IMR-90 (cell line): ENCODE results near the gene COL9A3. TPM values are rescaled to one million over a fixed set of nuclear protein-coding genes. Genes with fewer than 3 reads are reported as not detected.

Experiments
- ATAC-seq: fragments of 200-7000 bp; cut with Tn5 transposase; 2 replicates; pipeline ENCODE4 v1.9.1; 2020; ENCODE audit warnings: low read depth, mild to moderate bottlenecking, moderate library complexity
- BruUV-seq: library from RNA; stranded (reverse); fragments of 400-500 nt; replicated peaks from 2 replicates; lab custom pipeline; 2021; lab: Mats Ljungman, UMichigan
- CTCF ChIA-PET: fragments of 300-600 bp; formaldehyde crosslinking; extraction: SDS; loops from one replicate; lab custom pipeline; 2021; ENCODE audit warnings: antibody characterized with exemption; lab: Yijun Ruan, JAX
- POLR2A ChIA-PET: fragments of 300-600 bp; sonication (Branson Sonifier 250); formaldehyde crosslinking; loops from one replicate; lab custom pipeline; 2022; ENCODE audit warnings: antibody characterized with exemption; ENCODE audit not compliant: unreplicated experiment; lab: Charles Lee
- DNase-seq: peaks from one replicate; pipeline ENCODE4 v3.0.0; 2013
- H2AFZ ChIP-seq: replicated peaks from 2 replicates; pipeline ENCODE3; 2013; ENCODE audit warnings: low read length, mild to moderate bottlenecking; ENCODE audit not compliant: poor library complexity
- H2AK5ac ChIP-seq: 2 replicates; pipeline ENCODE4 v1.6.1; 2013; ENCODE audit warnings: low read depth, low read length, inconsistent platforms
- H2AK9ac ChIP-seq: replicated peaks from 2 replicates; pipeline ENCODE3; 2013; ENCODE audit warnings: mild to moderate bottlenecking, low read depth, low read length, moderate library complexity; ENCODE audit not compliant: poor library complexity
- H2BK120ac ChIP-seq: 2 replicates; pipeline ENCODE4 v1.6.1; 2013; ENCODE audit warnings: low read depth, low read length, inconsistent platforms
- H2BK15ac ChIP-seq: 3 replicates; pipeline ENCODE4 v1.6.1; 2013; ENCODE audit warnings: low read depth, low read length, inconsistent platforms
- H2BK20ac ChIP-seq: 2 replicates; pipeline ENCODE4 v1.6.1; 2013; ENCODE audit warnings: low read depth, mild to moderate bottlenecking, inconsistent platforms, low read length, moderate library complexity
- H2BK5ac ChIP-seq: 2 replicates; pipeline ENCODE4 v1.6.1; 2013; ENCODE audit warnings: mild to moderate bottlenecking, low read depth, low read length, inconsistent platforms; ENCODE audit not compliant: poor library complexity, severe bottlenecking
- H3K14ac ChIP-seq: replicated peaks from 2 replicates; pipeline ENCODE4 v1.6.1; 2013; ENCODE audit warnings: low read depth, low read length, inconsistent platforms
- H3K18ac ChIP-seq: 2 replicates; pipeline ENCODE4 v1.6.1; 2013; ENCODE audit warnings: low read depth, low read length, control low read depth
- H3K23ac ChIP-seq: 2 replicates; pipeline ENCODE4 v1.6.1; 2013; ENCODE audit warnings: low read depth, low read length, inconsistent platforms
- H3K27ac ChIP-seq: 2 replicates; pipeline ENCODE4 v1.5.1; 2013; ENCODE audit warnings: mild to moderate bottlenecking, control low read depth, low read length; ENCODE audit not compliant: insufficient read depth
- H3K27me3 ChIP-seq: 2 replicates; pipeline ENCODE4 v1.6.1; 2013; ENCODE audit warnings: low read length; ENCODE audit not compliant: control insufficient read depth, insufficient read depth
- H3K36me3 ChIP-seq: 2 replicates; pipeline ENCODE4 v1.6.1; 2013; ENCODE audit warnings: low read length, mixed read lengths; ENCODE audit not compliant: control insufficient read depth, insufficient read depth
- H3K4ac ChIP-seq: 2 replicates; pipeline ENCODE4 v1.6.1; 2013; ENCODE audit warnings: low read depth, low read length, inconsistent platforms
- H3K4me1 ChIP-seq: 2 replicates; pipeline ENCODE4 v1.6.1; 2013; ENCODE audit warnings: low read length, mixed read lengths; ENCODE audit not compliant: control insufficient read depth, insufficient read depth
- H3K4me2 ChIP-seq: 2 replicates; pipeline ENCODE4 v1.6.1; 2013; ENCODE audit warnings: low read depth, mild to moderate bottlenecking, control low read depth, low read length, moderate library complexity
- H3K4me3 ChIP-seq: 2 replicates; pipeline ENCODE4 v1.5.1; 2013; ENCODE audit warnings: low read depth, mild to moderate bottlenecking, control low read depth, low read length, moderate library complexity; ENCODE audit not compliant: insufficient read depth
- H3K56ac ChIP-seq: 2 replicates; pipeline ENCODE4 v1.6.1; 2013; ENCODE audit warnings: low read length, inconsistent platforms; ENCODE audit not compliant: insufficient read depth; ENCODE audit errors: extremely low read depth
- H3K79me1 ChIP-seq, 2 experiments: 2 replicates each; pipeline ENCODE4 v1.6.1; 2013; ENCODE audit warnings: low read length in 2 of 2, inconsistent platforms in 1 of 2, low read depth in 1 of 2
- H3K9ac ChIP-seq: 2 replicates; pipeline ENCODE4 v1.6.1; 2013; ENCODE audit warnings: low read depth, low read length, control low read depth
- H3K9me1 ChIP-seq: 2 replicates; pipeline ENCODE4 v1.6.1; 2013; ENCODE audit warnings: low read length, inconsistent platforms; ENCODE audit not compliant: insufficient read depth
- H3K9me3 ChIP-seq: 2 replicates; pipeline ENCODE4 v1.6.1; 2013; ENCODE audit warnings: low read length; ENCODE audit not compliant: control insufficient read depth, insufficient read depth
- H4K20me1 ChIP-seq: 2 replicates; pipeline ENCODE4 v1.6.1; 2013; ENCODE audit warnings: low read length, inconsistent platforms; ENCODE audit not compliant: insufficient read depth
- H4K5ac ChIP-seq: 2 replicates; pipeline ENCODE4 v1.6.1; 2013; ENCODE audit warnings: mild to moderate bottlenecking, low read depth, low read length, control low read depth
- H4K8ac ChIP-seq, 2 experiments: 2 replicates each; pipeline ENCODE4 v1.6.1; 2013; ENCODE audit warnings: low read depth in 2 of 2, low read length in 2 of 2, control low read depth in 1 of 2, inconsistent platforms in 1 of 2
- H4K91ac ChIP-seq: 2 replicates; pipeline ENCODE4 v1.6.1; 2013; ENCODE audit warnings: low read depth, low read length, inconsistent platforms; ENCODE audit not compliant: insufficient read depth
- BHLHE40 ChIP-seq: fragments of 150-350 bp; IDR thresholded peaks from 2 replicates; pipeline ENCODE4 v1.6.1; 2016; ENCODE audit warnings: mild to moderate bottlenecking, low read depth, low read length
- CHD1 ChIP-seq: IDR thresholded peaks from 2 replicates; pipeline ENCODE4 v1.6.1; 2012; ENCODE audit warnings: low read depth, low read length, improper control_type of control experiment
- FOS ChIP-seq: fragments of 150-350 bp; IDR thresholded peaks from 2 replicates; pipeline ENCODE4 v1.6.1; 2016; ENCODE audit warnings: low read depth, low read length
- MAFK ChIP-seq: IDR thresholded peaks from 2 replicates; pipeline ENCODE4 v1.6.1; 2012; ENCODE audit warnings: low read depth, low read length, improper control_type of control experiment
- MXI1 ChIP-seq: IDR thresholded peaks from 2 replicates; pipeline ENCODE4 v1.6.1; 2012; ENCODE audit warnings: low read depth, mild to moderate bottlenecking, low read length, moderate library complexity, borderline replicate concordance
- NFE2L2 ChIP-seq: fragments of 150-350 bp; IDR thresholded peaks from 2 replicates; pipeline ENCODE4 v1.6.1; 2016; ENCODE audit warnings: low read depth, mild to moderate bottlenecking, low read length
- POLR2A ChIP-seq: IDR thresholded peaks from 2 replicates; pipeline ENCODE4 v1.6.1; 2012; ENCODE audit warnings: mild to moderate bottlenecking, low read depth, low read length
- WGBS, 2 experiments: methylation state at CpG; one replicate each; pipeline versions ENCODE4 v1.1.5 to v1.1.7; 2013; ENCODE audit warnings: missing lambda C conversion rate in 2 of 2; ENCODE audit not compliant: insufficient read length in 1 of 2; ENCODE audit errors: extremely low coverage in 2 of 2; 5-methylcytosine and 5-hydroxymethylcytosine counted together
- dilution Hi-C: fragments of 300-500 bp; cut with HindIII; formaldehyde crosslinking; loops from one replicate; pipeline ENCODE4 v1.14.3; 2018; ENCODE audit warnings: low sequenced_read_pairs; ENCODE audit not compliant: unreplicated experiment
- in situ Hi-C: fragments of 300-500 bp; cut with MboI; formaldehyde crosslinking; loops from 3 replicates; pipeline ENCODE4 v1.14.3; 2019; ENCODE audit warnings: low sequenced_read_pairs, inconsistent platforms, mixed read lengths
- intact Hi-C: fragments of 100-400 bp; cut with micrococcal nuclease; formaldehyde crosslinking; loops from 2 replicates; pipeline ENCODE4 v1.10.0; 2022
- polyA plus RNA-seq, 3 experiments: library from polyadenylated mRNA; depleted of rRNA; stranded (reverse); fragments of >200 nt; gene quantifications; 2 replicates each; pipeline ENCODE4 v1.2.3, GENCODE V29; 2012; ENCODE audit warnings: low replicate concordance in 1 of 3
- total RNA-seq: library from RNA; depleted of rRNA; stranded (reverse); fragments of >200 nt; gene quantifications from 2 replicates; pipeline ENCODE4 v1.2.3, GENCODE V29; 2012
- TF ChIP-seq, protein P1 (sequence below): fragments of 150-350 bp; IDR thresholded peaks from 2 replicates; pipeline ENCODE4 v1.6.1; 2017; ENCODE audit warnings: mild to moderate bottlenecking, antibody characterized with exemption, low read length, low read depth
- TF ChIP-seq, protein P2 (sequence below): conservative IDR thresholded peaks from 2 replicates; pipeline ENCODE4 v1.5.1; 2012; ENCODE audit warnings: mild to moderate bottlenecking, low read depth, low read length, improper control_type of control experiment

The COL9A3 gene
- total and polyA plus RNA-seq, 2 of the 4 experiments (the other 2 are of a cell fraction): 0.36 to 1.4 TPM

DNA sequence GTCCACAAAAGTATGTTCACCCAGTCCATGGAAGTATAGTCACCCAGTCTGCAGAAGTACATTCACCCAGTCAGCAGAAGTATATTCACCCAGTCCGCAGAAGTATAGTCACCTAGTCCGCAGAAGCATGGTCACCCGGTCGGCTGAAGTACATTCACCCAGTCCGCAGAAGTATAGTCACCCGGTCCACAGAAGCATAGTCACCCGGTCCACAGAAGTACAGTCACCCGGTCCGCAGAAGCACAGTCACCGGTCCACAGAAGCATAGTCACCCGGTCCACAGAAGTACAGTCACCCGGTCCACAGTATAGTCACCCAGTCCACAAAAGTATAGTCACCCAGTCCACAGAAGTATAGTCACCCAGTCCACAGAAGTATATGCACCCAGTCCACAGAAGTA, 36.0 kb downstream of the COL9A3 start:
- dilution Hi-C loops: no loop called here
- peaks cover 27% of the 10 kb centered on the region for H3K36me3 ChIP-seq
- no peak overlapping the region for H4K8ac ChIP-seq
- H3K4me3 ChIP-seq: no peak overlapping the region
- H2BK20ac ChIP-seq: no peak overlapping the region
- H3K14ac ChIP-seq: no peak overlapping the region
- H3K27ac ChIP-seq: no peak overlapping the region
- no peak overlapping the region for H4K5ac ChIP-seq
- no TSS peak for BruUV-seq
- 95% methylated on average over 4 of the region's 12 CpGs; no CpG with 5 or more reads in 1 of the 2 experiments for WGBS, 2 experiments
- ChIA-PET POLR2A (no interaction called here), CTCF (no interaction called here)
- no peak overlapping the region for H3K23ac ChIP-seq
- no peak overlapping the region for H3K18ac ChIP-seq
- no peak overlapping the region for H3K9ac ChIP-seq
- no peak overlapping the region for H2BK15ac ChIP-seq
- no peak overlapping the region for H4K91ac ChIP-seq
- H2BK5ac ChIP-seq: no peak overlapping the region
- no peak overlapping the region for H2AFZ ChIP-seq
- peaks cover 11% of the 10 kb centered on the region for H4K20me1 ChIP-seq
- TF ChIP-seq NFE2L2: no peak
- no peak for TF ChIP-seq FOS
- TF ChIP-seq MAFK: no peak
- TF ChIP-seq, protein P1, sequence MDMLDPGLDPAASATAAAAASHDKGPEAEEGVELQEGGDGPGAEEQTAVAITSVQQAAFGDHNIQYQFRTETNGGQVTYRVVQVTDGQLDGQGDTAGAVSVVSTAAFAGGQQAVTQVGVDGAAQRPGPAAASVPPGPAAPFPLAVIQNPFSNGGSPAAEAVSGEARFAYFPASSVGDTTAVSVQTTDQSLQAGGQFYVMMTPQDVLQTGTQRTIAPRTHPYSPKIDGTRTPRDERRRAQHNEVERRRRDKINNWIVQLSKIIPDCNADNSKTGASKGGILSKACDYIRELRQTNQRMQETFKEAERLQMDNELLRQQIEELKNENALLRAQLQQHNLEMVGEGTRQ: no peak
- TF ChIP-seq MXI1: no peak
- no peak for TF ChIP-seq BHLHE40
- TF ChIP-seq CHD1: no peak
- TF ChIP-seq, protein P2, sequence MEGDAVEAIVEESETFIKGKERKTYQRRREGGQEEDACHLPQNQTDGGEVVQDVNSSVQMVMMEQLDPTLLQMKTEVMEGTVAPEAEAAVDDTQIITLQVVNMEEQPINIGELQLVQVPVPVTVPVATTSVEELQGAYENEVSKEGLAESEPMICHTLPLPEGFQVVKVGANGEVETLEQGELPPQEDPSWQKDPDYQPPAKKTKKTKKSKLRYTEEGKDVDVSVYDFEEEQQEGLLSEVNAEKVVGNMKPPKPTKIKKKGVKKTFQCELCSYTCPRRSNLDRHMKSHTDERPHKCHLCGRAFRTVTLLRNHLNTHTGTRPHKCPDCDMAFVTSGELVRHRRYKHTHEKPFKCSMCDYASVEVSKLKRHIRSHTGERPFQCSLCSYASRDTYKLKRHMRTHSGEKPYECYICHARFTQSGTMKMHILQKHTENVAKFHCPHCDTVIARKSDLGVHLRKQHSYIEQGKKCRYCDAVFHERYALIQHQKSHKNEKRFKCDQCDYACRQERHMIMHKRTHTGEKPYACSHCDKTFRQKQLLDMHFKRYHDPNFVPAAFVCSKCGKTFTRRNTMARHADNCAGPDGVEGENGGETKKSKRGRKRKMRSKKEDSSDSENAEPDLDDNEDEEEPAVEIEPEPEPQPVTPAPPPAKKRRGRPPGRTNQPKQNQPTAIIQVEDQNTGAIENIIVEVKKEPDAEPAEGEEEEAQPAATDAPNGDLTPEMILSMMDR: no peak
- no peak for TF ChIP-seq POLR2A
- in situ Hi-C loops: no loop called here
- no peak overlapping the region for H2AK5ac ChIP-seq
- DNase-seq: no peak
- H3K4ac ChIP-seq: no peak overlapping the region
- ATAC-seq: no peak
- intact Hi-C loops: no loop called here
- no peak overlapping the region for H2AK9ac ChIP-seq
- H3K27me3 ChIP-seq: no peaks in the 10 kb centered on the region
- peaks cover 14 to 35% of the 10 kb centered on the region in 2 experiments for H3K79me1 ChIP-seq
- H3K56ac ChIP-seq: no peak overlapping the region
- H3K9me1 ChIP-seq: peaks cover 4% of the 10 kb centered on the region; the same call in 1 of the 2 replicates
- no peak overlapping the region for H2BK120ac ChIP-seq
- no peaks in the 10 kb centered on the region for H3K4me1 ChIP-seq
- no peak overlapping the region for H3K4me2 ChIP-seq
- H3K9me3 ChIP-seq: no peaks in the 10 kb centered on the region
